HUES64 (cell line): Measurements from ENCODE around the gene STARD8.

Experiments used
- H3K27ac ChIP-seq: 2 replicates; pipeline ENCODE4 v1.7.0; 2013; ENCODE audit warnings: low read depth, low read length, inconsistent platforms
- H3K27me3 ChIP-seq: 2 replicates; pipeline ENCODE4 v1.6.1; 2013; ENCODE audit warnings: mild to moderate bottlenecking, low read length; ENCODE audit not compliant: insufficient read depth
- H3K36me3 ChIP-seq: 2 replicates; pipeline ENCODE4 v1.6.1; 2013; ENCODE audit warnings: mild to moderate bottlenecking, low read length; ENCODE audit not compliant: insufficient read depth
- H3K4me1 ChIP-seq: 2 replicates; pipeline ENCODE4 v1.6.1; 2013; ENCODE audit warnings: mild to moderate bottlenecking, low read length, moderate library complexity; ENCODE audit not compliant: insufficient read depth
- H3K4me3 ChIP-seq: 2 replicates; pipeline ENCODE4 v1.5.1; 2013; ENCODE audit warnings: mild to moderate bottlenecking, low read length, moderate library complexity
- H3K9ac ChIP-seq: 2 replicates; pipeline ENCODE4 v1.6.1; 2013; ENCODE audit warnings: mild to moderate bottlenecking, low read depth, low read length
- H3K9me3 ChIP-seq: 2 replicates; pipeline ENCODE4 v1.6.1; 2013; ENCODE audit warnings: low read depth, low read length; ENCODE audit not compliant: insufficient read depth
- WGBS: fragments of 150-250, 120-280 bp; methylation state at CpG from one replicate; pipeline ENCODE4 v1.1.7; 2013; ENCODE audit warnings: missing lambda C conversion rate; 5-methylcytosine and 5-hydroxymethylcytosine counted together

The STARD8 gene

GRCh38 chrX:68754406-68754805, 106.9 kb downstream of the STARD8 start:
- Histone ChIP-seq H3K4me1 (no peaks in the 10 kb centered on the region), H3K27me3 (no peaks in the 10 kb centered on the region), H3K4me3 (no peak overlapping the region), H3K36me3 (no peaks in the 10 kb centered on the region), H3K27ac (no peak overlapping the region), H3K9ac (no peak overlapping the region), H3K9me3 (no peaks in the 10 kb centered on the region)
- WGBS: 91% methylated on average over 7 of the region's 7 CpGs

- no peak overlapping the region for H3K9ac ChIP-seq
- H3K4me3 ChIP-seq: no peak overlapping the region
- H3K4me1 ChIP-seq: no peaks in the 10 kb centered on the region
- no peaks in the 10 kb centered on the region for H3K36me3 ChIP-seq
- H3K9me3 ChIP-seq: no peaks in the 10 kb centered on the region
- no peaks in the 10 kb centered on the region for H3K27me3 ChIP-seq
- no peak overlapping the region for H3K27ac ChIP-seq
- 91% methylated on average over 2 of the region's 3 CpGs for WGBS
Observed at GRCh38 chrX:68755616-68756125, 108.2 kb downstream of the STARD8 start.

- no peak overlapping the region for H3K27ac ChIP-seq
- no peaks in the 10 kb centered on the region for H3K9me3 ChIP-seq
- WGBS: 94% methylated on average over 4 of the region's 4 CpGs
- no peak overlapping the region for H3K4me3 ChIP-seq
- no peaks in the 10 kb centered on the region for H3K36me3 ChIP-seq
- no peaks in the 10 kb centered on the region for H3K27me3 ChIP-seq
- no peak overlapping the region for H3K9ac ChIP-seq
- no peaks in the 10 kb centered on the region for H3K4me1 ChIP-seq
Observed at GRCh38 chrX:68757331-68757730, 109.9 kb downstream of the STARD8 start.

DNA sequence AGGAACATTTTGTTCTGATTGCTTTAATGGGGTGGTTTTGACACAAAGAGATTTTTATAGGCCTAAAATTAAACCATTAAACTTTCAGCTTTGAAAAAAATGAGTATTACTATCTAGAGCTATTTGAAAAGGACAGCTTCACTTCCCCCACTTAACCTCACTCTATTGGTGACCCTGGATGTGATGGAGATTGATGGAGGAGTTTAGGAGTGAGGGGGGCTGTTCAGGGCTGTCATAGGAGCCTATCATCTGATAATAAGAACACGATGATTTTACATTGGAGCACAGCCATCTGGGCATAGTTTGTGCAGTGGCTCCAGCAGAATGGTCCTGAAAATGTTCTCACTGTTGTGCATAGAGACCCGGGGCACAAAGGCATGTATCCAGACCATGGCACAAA, 110.3 kb downstream of the STARD8 start:
- no peak overlapping the region for H3K9ac ChIP-seq
- H3K27ac ChIP-seq: no peak overlapping the region
- H3K4me1 ChIP-seq: no peaks in the 10 kb centered on the region
- H3K4me3 ChIP-seq: no peak overlapping the region
- no peaks in the 10 kb centered on the region for H3K9me3 ChIP-seq
- no peaks in the 10 kb centered on the region for H3K27me3 ChIP-seq
- WGBS: 91% methylated on average over 2 of the region's 2 CpGs
- no peaks in the 10 kb centered on the region for H3K36me3 ChIP-seq

GRCh38 chrX:68758671-68759070, 111.2 kb downstream of the STARD8 start:
- Histone ChIP-seq H3K9ac (no peak overlapping the region), H3K9me3 (no peaks in the 10 kb centered on the region), H3K4me1 (no peaks in the 10 kb centered on the region), H3K27ac (no peak overlapping the region), H3K36me3 (no peaks in the 10 kb centered on the region), H3K27me3 (no peaks in the 10 kb centered on the region), H3K4me3 (no peak overlapping the region)
- WGBS: 93% methylated on average over 2 of the region's 2 CpGs

- Histone ChIP-seq H3K27ac (no peak overlapping the region), H3K4me1 (no peaks in the 10 kb centered on the region), H3K36me3 (no peaks in the 10 kb centered on the region), H3K9ac (no peak overlapping the region), H3K4me3 (no peak overlapping the region), H3K27me3 (no peaks in the 10 kb centered on the region), H3K9me3 (no peaks in the 10 kb centered on the region)
- 96% methylated on average over 2 of the region's 2 CpGs for WGBS
Observed at GRCh38 chrX:68761086-68761485, 113.6 kb downstream of the STARD8 start.

DNA sequence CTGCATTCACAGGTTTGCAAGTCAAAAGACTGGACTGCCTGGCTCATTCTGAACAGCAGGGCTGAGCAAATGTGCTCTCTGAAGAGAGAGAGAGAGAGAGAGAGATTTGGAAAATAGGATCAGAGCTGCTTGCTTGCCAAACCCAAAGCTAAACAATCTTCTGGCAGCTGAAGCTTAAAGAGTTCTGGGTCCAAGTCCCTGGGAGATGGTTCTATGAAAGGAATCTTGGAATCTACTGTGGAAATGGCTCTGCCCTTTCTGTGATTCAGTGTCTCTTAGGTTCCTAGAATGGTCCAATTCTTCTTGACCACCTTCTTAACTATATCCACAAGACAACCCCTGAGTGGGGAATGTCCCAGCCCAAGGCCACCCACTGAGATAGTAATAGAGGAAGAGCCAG, 115.3 kb downstream of the STARD8 start:
- no peak overlapping the region for H3K4me3 ChIP-seq
- no peaks in the 10 kb centered on the region for H3K4me1 ChIP-seq
- H3K9me3 ChIP-seq: no peaks in the 10 kb centered on the region
- H3K27me3 ChIP-seq: no peaks in the 10 kb centered on the region
- no peak overlapping the region for H3K9ac ChIP-seq
- no peak overlapping the region for H3K27ac ChIP-seq
- no peaks in the 10 kb centered on the region for H3K36me3 ChIP-seq

- Histone ChIP-seq H3K4me3 (no peak overlapping the region), H3K27me3 (no peaks in the 10 kb centered on the region), H3K9me3 (no peaks in the 10 kb centered on the region), H3K27ac (no peak overlapping the region), H3K4me1 (no peaks in the 10 kb centered on the region), H3K36me3 (no peaks in the 10 kb centered on the region), H3K9ac (no peak overlapping the region)
- WGBS: 70% methylated on average over 4 of the region's 4 CpGs
Observed at GRCh38 chrX:68763481-68763880, 116.0 kb downstream of the STARD8 start.
